Epithelial cell of prostate (primary cell): ENCODE data around the gene ARPC1B.
A peak's percentile ranks its signal among the peaks of the same experiment; 100 is the strongest.
"Not testable (repeated sequence)": the region's sequence is repeated elsewhere in the genome, so short reads cannot be mapped to it uniquely, and the experiment has no call there.

Source experiments
- DNase-seq: peaks from one replicate; pipeline ENCODE4 v3.0.0-alpha.2; 2011; ENCODE audit warnings: low read depth, low spot score
- H3K27ac ChIP-seq: fragments of 450-650 bp; 2 replicates; pipeline ENCODE4 v1.5.1; 2017; ENCODE audit warnings: mild to moderate bottlenecking

Gene ARPC1B

DNA sequence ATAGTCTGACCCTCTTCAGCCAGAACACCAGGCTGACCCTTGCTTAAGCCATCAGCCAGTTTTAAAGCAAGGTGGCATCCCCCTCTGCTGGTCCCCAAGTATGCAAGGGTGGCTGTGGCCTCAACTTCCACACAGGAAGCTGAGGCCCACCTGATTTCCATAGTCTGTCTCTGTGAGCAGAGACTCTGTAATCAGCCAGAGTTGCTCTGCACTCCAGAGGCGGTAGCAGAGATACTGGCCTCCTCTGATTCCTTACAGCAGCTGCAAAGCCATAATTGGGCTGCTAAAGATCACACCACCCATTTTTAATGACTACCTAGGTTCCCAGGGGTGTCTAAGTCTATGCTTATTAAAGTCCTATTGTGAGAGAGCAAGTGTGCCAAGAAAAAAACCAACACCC lies 32.0 kb downstream of the ARPC1B start:
- H3K27ac ChIP-seq = no peak overlapping the region
- no peak for DNase-seq

DNA sequence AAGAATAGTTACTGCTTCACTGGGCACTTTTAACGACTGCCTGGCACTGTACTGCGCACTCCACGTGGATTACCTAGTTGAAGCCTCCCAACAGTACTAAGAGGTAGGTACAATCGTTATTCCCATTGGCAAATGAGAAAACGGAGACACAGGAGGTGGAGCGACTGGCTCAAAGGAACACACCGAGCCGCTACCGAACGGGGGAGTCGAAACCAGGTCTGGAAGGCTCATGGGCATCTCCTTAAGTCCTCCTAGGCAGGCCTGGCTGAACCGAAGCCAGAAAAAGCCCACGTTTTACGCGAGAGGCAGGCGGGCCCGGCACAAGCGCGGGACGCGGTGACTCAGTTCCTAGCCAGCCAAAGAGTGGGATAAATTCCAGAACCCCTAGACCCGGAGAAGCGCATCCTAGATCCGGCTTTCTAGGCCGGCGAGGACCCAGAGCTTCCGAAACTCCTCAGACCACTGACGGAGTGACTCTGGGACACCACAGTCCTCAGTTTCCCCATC lies 33.4 kb downstream of the ARPC1B start:
- DNase-seq = no peak
- peak overlapping the region; percentile 97 for H3K27ac ChIP-seq

DNA sequence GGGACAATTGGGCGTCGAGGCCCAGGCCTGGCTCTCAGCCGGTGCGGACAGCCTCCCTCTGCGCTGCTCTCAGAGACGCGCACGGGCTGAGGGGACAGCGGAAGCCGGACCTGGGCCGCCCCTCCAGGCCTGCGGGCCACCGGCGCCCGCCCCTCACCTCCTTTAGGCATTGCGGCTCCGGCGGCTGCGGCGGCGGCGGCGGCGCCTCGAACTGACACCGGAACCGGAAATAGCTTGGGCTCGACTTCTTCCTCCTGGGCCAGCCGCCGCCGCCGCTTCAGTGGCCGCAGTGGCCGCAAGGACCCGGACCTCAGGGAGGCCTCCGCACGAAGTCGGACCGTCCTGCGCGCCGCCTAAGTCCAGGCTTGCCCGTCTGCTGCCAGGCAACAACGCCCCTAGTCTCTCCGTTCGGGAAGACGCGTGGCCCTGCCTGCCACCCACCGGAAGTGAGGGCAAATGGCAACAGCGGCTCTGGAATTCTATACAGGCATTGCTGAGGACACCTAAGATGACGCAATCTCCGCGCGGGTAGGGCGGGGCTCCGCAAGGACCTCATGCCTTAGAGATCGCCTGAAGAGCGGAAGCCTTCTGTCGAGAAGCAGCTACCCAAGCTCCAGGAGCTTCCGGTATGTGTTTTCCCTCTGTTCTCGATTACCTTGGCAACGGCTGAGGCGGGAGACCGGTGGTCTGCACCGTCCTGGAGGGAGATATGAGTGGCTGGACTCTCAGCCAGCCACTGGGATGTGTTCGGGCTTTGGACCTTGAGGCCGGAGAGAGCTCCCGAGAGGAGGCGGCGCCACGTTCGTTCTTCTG lies 34.1 kb downstream of the ARPC1B start, which contains the start of the genes BUD31 and PDAP1:
Gene BUD31, plus strand, starts transcription at position 591 of the 813 bp plus-strand sequence. CDS start 2,124 bp downstream, outside the sequence.
Gene PDAP1, minus strand, starts transcription at position 219 of the 813 bp plus-strand sequence. Its CDS starts 49 bp downstream, at position 170.
- peak; percentile 77 for DNase-seq
- H3K27ac ChIP-seq = peak within 1 kb of the TSS; percentile 97

DNA sequence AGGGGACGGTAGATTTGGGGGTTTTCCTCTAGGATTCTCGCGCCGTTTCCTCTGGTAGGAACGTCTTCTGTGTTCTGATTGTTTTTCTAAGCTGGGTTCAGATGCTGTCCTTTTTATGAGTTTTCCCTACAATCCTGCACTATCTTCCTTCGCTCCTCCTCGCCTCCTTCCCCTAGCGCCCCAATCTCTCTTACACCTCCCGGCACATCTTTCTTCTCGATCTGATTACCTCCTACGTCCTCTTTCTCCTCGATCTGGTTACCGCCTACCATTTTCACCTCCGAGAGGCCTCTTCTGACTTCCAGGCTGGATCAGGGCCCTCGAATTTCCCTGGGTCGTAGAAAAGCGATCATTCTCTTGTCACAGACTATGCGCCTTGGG lies 34.7 kb downstream of the ARPC1B start:
- no peak for DNase-seq
- H3K27ac ChIP-seq = peak overlapping the region; percentile 97

DNA sequence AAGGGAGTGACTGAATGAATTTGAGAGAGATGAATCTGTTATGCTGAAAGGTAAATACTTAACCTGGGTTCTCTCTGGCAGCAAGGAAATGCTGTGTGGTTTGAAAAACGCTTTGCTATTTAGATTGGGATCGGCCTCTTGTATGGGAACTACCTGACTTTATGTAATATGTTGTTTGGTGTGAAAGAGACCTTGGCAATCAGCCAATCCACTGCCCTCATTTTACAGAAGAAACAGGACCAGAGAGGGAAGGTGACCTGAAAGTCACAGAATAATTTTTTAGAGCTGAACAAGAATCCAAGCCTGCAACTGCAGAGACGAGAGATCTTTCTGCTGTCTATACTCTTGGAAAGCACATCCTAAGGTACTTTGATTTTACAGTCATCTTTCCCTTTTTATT lies 35.3 kb downstream of the ARPC1B start:
- H3K27ac ChIP-seq = peak overlapping the region; percentile 97
- DNase-seq = no peak

DNA sequence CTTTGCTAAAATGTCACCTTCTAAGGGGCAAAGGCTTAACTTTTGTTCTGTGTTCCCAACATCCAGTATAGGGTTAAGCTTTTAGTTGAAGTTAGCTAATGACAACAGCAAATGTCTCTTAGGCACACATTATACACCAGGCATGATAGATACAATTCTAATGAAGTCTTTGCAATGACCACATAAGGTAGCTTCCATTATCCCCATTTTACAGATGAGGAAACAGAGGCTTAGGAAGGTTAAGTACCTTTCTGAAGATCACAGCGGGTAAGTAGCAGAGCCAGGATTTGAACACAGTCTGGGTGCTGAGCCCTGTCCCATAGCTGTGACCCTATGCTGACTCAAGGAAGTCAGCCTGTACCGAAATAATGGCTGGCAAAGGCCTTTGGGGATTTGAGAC lies 36.1 kb downstream of the ARPC1B start:
- no peak overlapping the region for H3K27ac ChIP-seq
- no peak for DNase-seq

DNA sequence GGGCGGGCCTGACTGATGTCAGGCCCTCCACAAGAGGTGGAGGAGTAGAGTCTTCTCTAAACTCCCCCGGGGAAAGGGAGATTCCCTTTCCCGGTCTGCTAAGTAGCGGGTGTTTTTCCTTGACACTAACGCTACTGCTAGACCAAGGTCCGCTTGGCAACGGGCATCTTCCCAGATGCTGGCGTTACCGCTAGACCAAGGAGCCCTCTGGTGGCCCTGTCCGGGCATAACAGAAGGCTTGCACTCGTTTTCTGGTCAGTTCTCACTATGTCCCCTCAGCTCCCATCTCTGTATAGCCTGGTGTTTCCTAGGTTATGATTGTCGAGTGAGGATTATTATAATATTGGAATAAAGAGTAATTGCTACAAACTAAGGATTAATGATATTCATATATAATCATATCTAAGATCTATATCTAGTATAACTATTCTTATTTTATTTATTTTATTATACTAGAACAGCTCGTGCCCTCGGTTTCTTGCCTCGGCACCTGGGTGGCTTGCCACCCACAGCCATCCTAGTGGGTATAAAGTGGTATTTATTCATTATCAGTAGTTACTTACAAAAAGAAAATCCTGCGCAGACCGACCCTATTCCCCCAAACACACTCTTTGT lies 41.1 kb downstream of the ARPC1B start:
- DNase-seq = not testable (repeated sequence)

DNA sequence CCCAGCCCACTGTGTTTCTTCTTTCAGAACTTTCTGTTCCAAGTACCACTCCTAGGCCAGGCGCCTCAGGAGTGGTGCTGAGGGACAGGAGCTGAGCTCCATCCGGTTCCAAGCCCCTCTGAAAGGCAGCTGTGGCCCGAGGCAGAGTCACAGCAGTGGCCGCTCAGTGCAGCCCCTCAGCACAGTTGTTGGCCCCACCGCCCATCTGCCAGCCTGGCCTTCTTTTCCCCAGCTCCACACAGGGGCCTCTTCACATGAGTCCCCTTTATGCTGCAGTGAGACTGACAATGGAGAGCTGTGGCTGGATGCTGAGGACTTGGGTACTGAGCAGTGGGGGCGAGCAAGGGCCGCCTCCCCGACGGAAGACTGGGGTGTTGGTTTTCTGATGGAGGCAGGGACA lies 43.7 kb downstream of the ARPC1B start:
- DNase-seq = no peak
- no peak overlapping the region for H3K27ac ChIP-seq

More for the DNA sequence above, 41.1 kb downstream of the ARPC1B start:
- not testable (repeated sequence) for H3K27ac ChIP-seq

DNA sequence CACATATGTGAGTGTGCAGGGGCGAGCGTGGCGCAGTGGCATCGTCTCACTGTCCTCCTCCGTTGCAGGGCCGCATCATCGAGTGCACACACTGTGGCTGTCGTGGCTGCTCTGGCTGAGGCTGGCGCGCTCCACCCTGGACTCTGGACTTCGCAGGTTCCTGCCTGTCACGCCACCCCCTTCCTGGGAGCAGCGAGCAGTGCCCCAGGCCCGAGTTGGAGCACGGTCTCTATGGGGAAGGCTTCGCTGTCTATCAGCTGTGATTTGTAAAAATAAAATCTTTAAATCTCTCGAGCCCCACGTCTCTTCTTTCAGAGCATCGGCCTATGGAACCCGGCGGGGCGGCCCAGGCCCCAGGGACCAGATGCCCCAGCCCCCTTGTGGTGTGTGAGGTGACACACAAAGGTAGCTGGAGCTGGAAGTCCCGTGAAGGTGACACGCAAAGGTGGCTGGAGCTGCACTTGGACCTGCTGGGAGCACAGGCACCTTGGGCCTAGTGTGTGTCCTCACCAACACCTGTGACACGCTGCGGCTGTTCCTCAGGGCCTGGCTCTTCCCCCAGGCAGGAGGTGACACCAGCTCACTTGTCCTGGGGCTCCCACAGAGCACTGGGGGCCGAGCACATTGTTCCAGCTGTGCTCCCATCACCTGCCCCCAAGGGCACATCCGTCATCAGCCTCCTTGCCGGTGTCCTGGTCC lies 44.9 kb downstream of the ARPC1B start:
- DNase-seq = no peak
- H3K27ac ChIP-seq = no peak overlapping the region

DNA sequence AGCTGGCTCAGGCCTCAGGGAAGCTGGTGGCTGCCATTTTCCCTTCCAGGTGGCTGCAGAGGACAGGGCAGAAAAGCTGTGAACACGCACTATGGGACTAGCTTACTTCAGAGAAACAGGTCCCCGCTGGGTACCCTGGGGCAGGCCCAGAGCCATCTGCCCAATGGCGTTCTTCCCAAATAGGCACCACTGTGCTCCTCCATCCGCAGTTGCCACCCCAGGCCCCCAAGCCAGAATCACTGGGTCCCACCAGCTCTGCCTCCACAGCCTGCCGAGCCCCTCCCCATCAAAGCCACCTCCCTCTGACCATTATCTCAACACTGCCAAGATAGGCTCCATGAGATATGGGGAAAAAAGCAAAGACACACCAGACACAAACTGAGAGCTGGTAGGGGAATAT lies 45.7 kb downstream of the ARPC1B start:
- H3K27ac ChIP-seq = no peak overlapping the region
- no peak for DNase-seq

DNA sequence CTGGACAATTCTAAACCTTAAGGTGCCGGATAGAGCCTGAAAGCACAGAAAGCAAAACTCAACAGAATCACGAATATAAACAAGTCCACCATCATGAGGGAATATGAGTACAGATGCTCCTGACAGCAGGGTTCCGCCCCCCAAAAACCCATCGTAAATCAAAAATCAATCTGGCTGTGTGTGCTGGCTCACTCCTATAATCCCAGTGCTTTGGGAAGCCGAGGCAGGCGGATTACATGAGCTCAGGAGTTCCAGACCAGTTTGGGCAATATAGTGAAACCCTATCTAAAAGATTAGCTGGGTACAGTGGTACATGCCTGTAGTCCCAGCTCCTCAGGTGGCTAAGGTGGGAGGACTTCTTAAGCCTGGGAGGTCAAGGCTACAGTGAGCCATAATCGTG lies 46.5 kb downstream of the ARPC1B start:
- no peak overlapping the region for H3K27ac ChIP-seq
- DNase-seq = no peak

DNA sequence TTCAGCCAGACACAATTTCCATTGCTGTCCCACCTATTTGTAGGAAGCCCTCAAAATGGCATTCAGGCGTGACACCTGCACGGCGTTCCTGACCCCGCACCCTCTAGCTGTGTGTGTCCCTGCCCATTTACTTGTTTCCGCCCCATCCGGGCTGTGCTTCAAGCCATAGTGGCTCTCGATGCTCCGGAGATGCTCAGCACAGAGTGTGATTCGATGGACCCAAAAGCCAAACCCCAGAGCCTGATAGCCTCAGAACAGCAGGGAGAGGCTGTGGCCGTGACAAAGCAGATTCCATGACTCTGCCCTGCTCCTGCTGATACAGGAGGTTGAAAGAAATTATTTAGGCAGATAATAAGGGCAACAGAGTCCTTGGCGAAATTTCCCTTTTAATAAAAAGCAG lies 47.7 kb downstream of the ARPC1B start:
- H3K27ac ChIP-seq = no peak overlapping the region
- DNase-seq = no peak

DNA sequence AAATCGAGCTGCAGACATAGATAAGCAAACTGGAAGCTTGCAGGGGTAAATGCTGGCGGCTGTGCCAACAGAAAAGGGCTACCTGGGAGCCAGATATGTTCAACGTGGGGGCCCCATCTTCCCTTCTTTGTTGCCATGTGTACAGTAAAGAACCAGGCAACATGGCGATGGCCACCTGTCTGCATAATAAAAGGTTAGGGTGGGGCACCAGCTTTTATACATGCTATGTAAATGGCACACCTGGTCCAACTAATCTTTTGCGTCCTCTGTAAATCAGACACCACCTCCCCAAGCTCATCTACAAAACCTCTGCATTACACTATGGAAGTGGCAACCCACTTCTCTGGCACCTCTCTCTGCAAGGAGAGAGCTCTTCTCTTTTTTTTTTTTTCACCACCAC lies 48.1 kb downstream of the ARPC1B start:
- no peak for DNase-seq
- H3K27ac ChIP-seq = no peak overlapping the region

DNA sequence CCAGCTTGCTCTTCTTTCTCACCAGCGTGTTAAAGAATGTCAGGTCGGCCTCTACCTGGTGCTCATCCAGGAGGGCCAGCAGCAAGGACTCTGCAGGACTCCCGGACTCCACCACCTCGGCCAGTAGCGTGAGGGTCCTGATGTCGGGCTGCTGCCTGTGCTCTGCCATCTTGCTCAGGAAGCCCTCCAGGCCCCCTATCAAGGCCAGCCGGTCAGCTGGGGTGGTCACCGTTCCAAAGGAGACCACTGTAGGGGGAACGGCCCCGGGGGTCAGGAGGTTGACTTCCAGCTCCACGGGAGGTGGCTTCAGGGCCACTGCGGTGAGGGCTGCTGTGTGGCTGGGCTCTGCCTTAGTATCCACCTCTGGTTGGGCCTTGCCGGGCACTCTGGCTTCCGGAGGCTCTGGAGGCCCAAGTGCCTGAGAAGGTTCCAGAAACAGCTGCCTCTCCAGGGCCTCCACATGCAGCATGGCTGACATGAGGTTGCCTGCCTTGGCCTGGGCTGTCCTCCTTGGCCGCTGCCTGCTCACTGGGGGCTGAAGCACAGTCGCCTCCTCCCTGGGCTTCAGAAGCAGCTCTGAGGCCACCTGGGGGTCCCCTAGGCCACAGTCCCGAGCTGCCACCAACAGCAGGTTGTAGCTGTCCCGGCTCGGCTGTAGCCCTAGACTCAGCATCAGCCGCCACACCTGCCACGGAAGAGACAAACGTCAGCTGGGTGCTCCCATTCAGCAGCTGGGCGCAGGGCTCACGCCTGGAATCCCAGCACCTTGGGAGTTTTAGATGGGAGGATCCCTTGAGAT lies 50.6 kb downstream of the ARPC1B start:
- no peak for DNase-seq
- no peak overlapping the region for H3K27ac ChIP-seq

DNA sequence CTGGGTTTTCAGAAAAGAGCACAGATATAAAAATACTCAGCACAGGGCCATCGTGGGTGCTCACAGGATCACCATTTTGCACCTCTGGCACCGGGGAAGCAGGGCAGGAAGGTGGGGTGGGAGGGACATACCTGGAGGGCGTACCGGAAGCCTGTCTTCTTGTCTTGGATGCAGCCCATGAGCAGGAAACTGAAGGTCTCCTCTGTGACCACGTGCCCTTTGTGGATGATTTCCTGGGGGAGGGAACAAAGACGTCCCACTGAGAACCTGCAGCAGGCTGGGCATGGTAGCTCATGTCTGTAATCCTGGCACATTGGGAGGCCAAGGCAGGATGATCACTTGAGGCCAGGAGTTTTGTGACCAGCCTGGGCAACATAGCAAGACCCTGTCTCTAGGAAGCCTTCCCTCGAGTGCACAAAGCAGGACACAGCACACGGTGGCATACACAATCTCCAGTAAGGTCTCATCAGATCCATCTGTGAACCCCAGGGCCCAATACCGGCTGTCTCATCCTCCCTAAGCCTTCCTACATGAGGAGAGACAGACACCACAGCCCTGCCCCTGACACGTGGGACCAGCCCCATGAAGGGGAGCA lies 54.5 kb downstream of the ARPC1B start:
- no peak overlapping the region for H3K27ac ChIP-seq
- DNase-seq = no peak

DNA sequence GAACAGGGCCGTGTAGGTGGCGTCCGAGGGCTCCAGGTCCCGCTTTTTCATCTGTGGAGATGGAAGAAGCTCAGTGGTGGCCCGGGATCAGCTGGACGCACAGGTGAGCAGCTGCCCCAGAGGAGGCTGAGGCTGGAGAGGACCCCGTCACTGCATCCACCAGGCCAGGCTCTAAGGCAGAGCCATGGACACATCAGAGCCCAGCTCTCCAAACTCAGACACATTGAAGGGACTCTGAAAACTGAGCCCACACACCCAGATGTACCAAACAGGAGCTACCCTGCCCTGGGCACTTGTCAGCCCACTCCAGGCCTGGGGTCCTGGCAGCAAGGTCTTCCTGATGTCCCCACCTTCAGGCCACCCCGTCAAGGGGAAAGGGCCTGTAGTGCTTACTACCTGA lies 55.2 kb downstream of the ARPC1B start:
- no peak for DNase-seq
- H3K27ac ChIP-seq = peak overlapping the region; percentile 87

DNA sequence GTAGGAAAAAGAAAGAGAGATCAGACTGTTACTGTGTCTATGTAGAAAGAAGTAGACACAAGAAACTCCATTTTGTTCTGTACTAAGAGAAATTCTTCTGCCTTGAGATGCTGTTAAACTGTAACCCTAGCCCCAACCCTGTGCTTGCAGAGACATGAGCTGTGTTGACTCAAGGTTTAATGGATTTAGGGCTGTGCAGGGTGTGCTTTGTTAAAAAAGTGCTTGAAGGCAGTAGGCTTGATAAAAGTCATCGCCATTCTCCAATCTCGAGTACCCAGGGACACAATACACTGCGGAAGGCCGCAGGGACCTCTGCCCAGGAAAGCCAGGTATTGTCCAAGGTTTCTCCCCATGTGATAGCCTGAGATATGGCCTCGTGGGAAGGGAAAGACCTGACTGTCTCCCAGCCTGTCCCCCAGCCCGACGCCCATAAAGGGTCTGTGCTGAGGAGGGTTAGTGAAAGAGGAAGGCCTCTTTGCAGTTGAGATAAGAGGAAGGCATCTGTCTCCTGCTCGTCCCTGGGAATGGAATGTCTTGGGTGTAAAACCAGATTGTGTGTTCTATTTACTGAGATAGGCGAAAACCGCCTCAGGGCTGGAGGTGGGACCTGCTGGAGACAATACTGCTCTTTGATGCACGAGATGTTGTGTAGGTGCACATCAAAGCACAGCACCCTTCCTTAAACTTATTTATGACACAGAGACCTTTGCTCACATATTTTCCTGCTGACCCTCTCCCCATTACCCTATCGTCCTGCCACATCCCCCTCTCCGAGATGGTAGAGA lies 57.4 kb downstream of the ARPC1B start:
- peak; percentile 67 for DNase-seq
- peak overlapping the region; percentile 87 for H3K27ac ChIP-seq

DNA sequence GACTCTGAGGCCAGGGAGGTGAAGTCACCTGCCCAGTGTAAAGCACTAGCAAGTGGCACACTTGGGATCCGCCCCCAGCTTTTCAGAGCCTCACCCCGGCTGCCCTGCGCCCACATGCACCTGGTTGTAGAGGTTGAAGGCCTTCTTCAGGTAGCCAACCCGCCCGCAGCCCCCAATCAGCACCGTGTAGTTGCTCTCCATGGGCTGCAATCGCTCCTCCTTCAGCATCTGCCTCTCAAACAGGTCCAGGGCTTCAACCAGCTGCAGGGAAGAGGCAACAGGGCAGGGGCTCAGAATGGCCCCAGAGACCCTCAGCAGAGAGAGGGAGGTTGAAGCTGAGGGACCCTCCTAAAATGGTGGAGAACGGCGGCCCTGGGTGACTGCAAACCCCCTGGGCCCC lies 58.6 kb downstream of the ARPC1B start:
- DNase-seq = no peak
- peak overlapping the region; percentile 87 for H3K27ac ChIP-seq
